Measurements from ENCODE around the gene NDP. TPM values are rescaled to one million over a fixed set of nuclear protein-coding genes. Genes with fewer than 3 reads are reported as not detected.

NDP gene
- total RNA-seq, 2 donors from 2014 or later: 0.16 TPM; not detected in 1

- intact Hi-C loops (cut with DNase I): no loop called here
- no peak for DNase-seq
Measured at GRCh38 chrX:43910012-43910411, 63.2 kb downstream of the NDP start.

GRCh38 chrX:43909141-43909540, 64.0 kb downstream of the NDP start:
- DNase-seq: no peak
- intact Hi-C loops (cut with DNase I): no loop called here
- no peak overlapping the region for H3K27ac ChIP-seq

More at GRCh38 chrX:43910012-43910411, 63.2 kb downstream of the NDP start:
- Histone ChIP-seq H3K36me3 (no peaks in the 10 kb centered on the region), H3K27ac (no peak overlapping the region), H3K9ac (ENCODE audit: low read depth in 2 of 2, low read length in 2 of 2) (no peak overlapping the region), H3K27me3 (no peaks in the 10 kb centered on the region), H3K4me1 (no peaks in the 10 kb centered on the region), H3K9me3 (no peaks in the 10 kb centered on the region), H3K4me3 (no peak overlapping the region)
- no peak for TF ChIP-seq CTCF (IDR thresholded peaks at IDR 0.05)

GRCh38 chrX:43899878-43900815, 73.0 kb downstream of the NDP start:
- intact Hi-C loops (cut with DNase I): no loop called here
- Histone ChIP-seq H3K4me1 (no peaks in the 10 kb centered on the region), H3K4me3 (no peak overlapping the region), H3K36me3 (no peaks in the 10 kb centered on the region), H3K9me3 (no peaks in the 10 kb centered on the region), H3K27me3 (peaks cover 5% of the 10 kb centered on the region), H3K27ac (no peak overlapping the region), H3K9ac (ENCODE audit: low read depth in 2 of 2, low read length in 2 of 2) (no peak overlapping the region)
- TF ChIP-seq CTCF (IDR thresholded peaks at IDR 0.05): no peak
- DNase-seq: no peak

More at GRCh38 chrX:43909141-43909540, 64.0 kb downstream of the NDP start:
- H3K4me3 ChIP-seq: no peak overlapping the region
- no peak for TF ChIP-seq CTCF (IDR thresholded peaks at IDR 0.05)
- no peak overlapping the region for H3K9ac ChIP-seq (ENCODE audit: low read depth in 2 of 2, low read length in 2 of 2)
- no peaks in the 10 kb centered on the region for H3K27me3 ChIP-seq
- H3K36me3 ChIP-seq: no peaks in the 10 kb centered on the region
- H3K9me3 ChIP-seq: no peaks in the 10 kb centered on the region
- H3K4me1 ChIP-seq: no peaks in the 10 kb centered on the region

Other genes starting within 250 kb of the NDP start
- 1 to 10 TPM; 4.4 to 9.2 TPM for gene MAOB, start 90.9 kb downstream of the NDP start, total RNA-seq

All from colonic mucosa (tissue), 4 donors.